IMR-90 (cell line): ENCODE measurements around the gene RPTOR. TPM values are rescaled to one million over a fixed set of nuclear protein-coding genes. Genes with fewer than 3 reads are reported as not detected.

Experiments
- ATAC-seq: fragments of 200-7000 bp; cut with Tn5 transposase; 2 replicates; pipeline ENCODE4 v1.9.1; 2020; ENCODE audit warnings: low read depth, mild to moderate bottlenecking, moderate library complexity
- BruUV-seq: library from RNA; stranded (reverse); fragments of 400-500 nt; replicated peaks from 2 replicates; lab custom pipeline; 2021; lab: Mats Ljungman, UMichigan
- CTCF ChIA-PET: fragments of 300-600 bp; formaldehyde crosslinking; extraction: SDS; loops from one replicate; lab custom pipeline; 2021; ENCODE audit warnings: antibody characterized with exemption; lab: Yijun Ruan, JAX
- POLR2A ChIA-PET: fragments of 300-600 bp; sonication (Branson Sonifier 250); formaldehyde crosslinking; loops from one replicate; lab custom pipeline; 2022; ENCODE audit warnings: antibody characterized with exemption; ENCODE audit not compliant: unreplicated experiment; lab: Charles Lee
- DNase-seq: peaks from one replicate; pipeline ENCODE4 v3.0.0; 2013
- H2AFZ ChIP-seq: replicated peaks from 2 replicates; pipeline ENCODE3; 2013; ENCODE audit warnings: low read length, mild to moderate bottlenecking; ENCODE audit not compliant: poor library complexity
- H2AK5ac ChIP-seq: 2 replicates; pipeline ENCODE4 v1.6.1; 2013; ENCODE audit warnings: low read depth, low read length, inconsistent platforms
- H2AK9ac ChIP-seq: replicated peaks from 2 replicates; pipeline ENCODE3; 2013; ENCODE audit warnings: mild to moderate bottlenecking, low read depth, low read length, moderate library complexity; ENCODE audit not compliant: poor library complexity
- H2BK120ac ChIP-seq: 2 replicates; pipeline ENCODE4 v1.6.1; 2013; ENCODE audit warnings: low read depth, low read length, inconsistent platforms
- H2BK15ac ChIP-seq: 3 replicates; pipeline ENCODE4 v1.6.1; 2013; ENCODE audit warnings: low read depth, low read length, inconsistent platforms
- H2BK20ac ChIP-seq: 2 replicates; pipeline ENCODE4 v1.6.1; 2013; ENCODE audit warnings: low read depth, mild to moderate bottlenecking, inconsistent platforms, low read length, moderate library complexity
- H2BK5ac ChIP-seq: 2 replicates; pipeline ENCODE4 v1.6.1; 2013; ENCODE audit warnings: mild to moderate bottlenecking, low read depth, low read length, inconsistent platforms; ENCODE audit not compliant: poor library complexity, severe bottlenecking
- H3K14ac ChIP-seq: replicated peaks from 2 replicates; pipeline ENCODE4 v1.6.1; 2013; ENCODE audit warnings: low read depth, low read length, inconsistent platforms
- H3K18ac ChIP-seq: 2 replicates; pipeline ENCODE4 v1.6.1; 2013; ENCODE audit warnings: low read depth, low read length, control low read depth
- H3K23ac ChIP-seq: 2 replicates; pipeline ENCODE4 v1.6.1; 2013; ENCODE audit warnings: low read depth, low read length, inconsistent platforms
- H3K27ac ChIP-seq: 2 replicates; pipeline ENCODE4 v1.5.1; 2013; ENCODE audit warnings: mild to moderate bottlenecking, control low read depth, low read length; ENCODE audit not compliant: insufficient read depth
- H3K27me3 ChIP-seq: 2 replicates; pipeline ENCODE4 v1.6.1; 2013; ENCODE audit warnings: low read length; ENCODE audit not compliant: control insufficient read depth, insufficient read depth
- H3K36me3 ChIP-seq: 2 replicates; pipeline ENCODE4 v1.6.1; 2013; ENCODE audit warnings: low read length, mixed read lengths; ENCODE audit not compliant: control insufficient read depth, insufficient read depth
- H3K4ac ChIP-seq: 2 replicates; pipeline ENCODE4 v1.6.1; 2013; ENCODE audit warnings: low read depth, low read length, inconsistent platforms
- H3K4me1 ChIP-seq: 2 replicates; pipeline ENCODE4 v1.6.1; 2013; ENCODE audit warnings: low read length, mixed read lengths; ENCODE audit not compliant: control insufficient read depth, insufficient read depth
- H3K4me2 ChIP-seq: 2 replicates; pipeline ENCODE4 v1.6.1; 2013; ENCODE audit warnings: low read depth, mild to moderate bottlenecking, control low read depth, low read length, moderate library complexity
- H3K4me3 ChIP-seq: 2 replicates; pipeline ENCODE4 v1.5.1; 2013; ENCODE audit warnings: low read depth, mild to moderate bottlenecking, control low read depth, low read length, moderate library complexity; ENCODE audit not compliant: insufficient read depth
- H3K56ac ChIP-seq: 2 replicates; pipeline ENCODE4 v1.6.1; 2013; ENCODE audit warnings: low read length, inconsistent platforms; ENCODE audit not compliant: insufficient read depth; ENCODE audit errors: extremely low read depth
- H3K79me1 ChIP-seq, 2 experiments: 2 replicates each; pipeline ENCODE4 v1.6.1; 2013; ENCODE audit warnings: low read length in 2 of 2, inconsistent platforms in 1 of 2, low read depth in 1 of 2
- H3K9ac ChIP-seq: 2 replicates; pipeline ENCODE4 v1.6.1; 2013; ENCODE audit warnings: low read depth, low read length, control low read depth
- H3K9me1 ChIP-seq: 2 replicates; pipeline ENCODE4 v1.6.1; 2013; ENCODE audit warnings: low read length, inconsistent platforms; ENCODE audit not compliant: insufficient read depth
- H3K9me3 ChIP-seq: 2 replicates; pipeline ENCODE4 v1.6.1; 2013; ENCODE audit warnings: low read length; ENCODE audit not compliant: control insufficient read depth, insufficient read depth
- H4K20me1 ChIP-seq: 2 replicates; pipeline ENCODE4 v1.6.1; 2013; ENCODE audit warnings: low read length, inconsistent platforms; ENCODE audit not compliant: insufficient read depth
- H4K5ac ChIP-seq: 2 replicates; pipeline ENCODE4 v1.6.1; 2013; ENCODE audit warnings: mild to moderate bottlenecking, low read depth, low read length, control low read depth
- H4K8ac ChIP-seq, 2 experiments: 2 replicates each; pipeline ENCODE4 v1.6.1; 2013; ENCODE audit warnings: low read depth in 2 of 2, low read length in 2 of 2, control low read depth in 1 of 2, inconsistent platforms in 1 of 2
- H4K91ac ChIP-seq: 2 replicates; pipeline ENCODE4 v1.6.1; 2013; ENCODE audit warnings: low read depth, low read length, inconsistent platforms; ENCODE audit not compliant: insufficient read depth
- CHD1 ChIP-seq: IDR thresholded peaks from 2 replicates; pipeline ENCODE4 v1.6.1; 2012; ENCODE audit warnings: low read depth, low read length, improper control_type of control experiment
- MAFK ChIP-seq: IDR thresholded peaks from 2 replicates; pipeline ENCODE4 v1.6.1; 2012; ENCODE audit warnings: low read depth, low read length, improper control_type of control experiment
- NFE2L2 ChIP-seq: fragments of 150-350 bp; IDR thresholded peaks from 2 replicates; pipeline ENCODE4 v1.6.1; 2016; ENCODE audit warnings: low read depth, mild to moderate bottlenecking, low read length
- POLR2A ChIP-seq: IDR thresholded peaks from 2 replicates; pipeline ENCODE4 v1.6.1; 2012; ENCODE audit warnings: mild to moderate bottlenecking, low read depth, low read length
- WGBS, 2 experiments: methylation state at CpG; one replicate each; pipeline versions ENCODE4 v1.1.5 to v1.1.7; 2013; ENCODE audit warnings: missing lambda C conversion rate in 2 of 2; ENCODE audit not compliant: insufficient read length in 1 of 2; ENCODE audit errors: extremely low coverage in 2 of 2; 5-methylcytosine and 5-hydroxymethylcytosine counted together
- dilution Hi-C: fragments of 300-500 bp; cut with HindIII; formaldehyde crosslinking; loops from one replicate; pipeline ENCODE4 v1.14.3; 2018; ENCODE audit warnings: low sequenced_read_pairs; ENCODE audit not compliant: unreplicated experiment
- in situ Hi-C: fragments of 300-500 bp; cut with MboI; formaldehyde crosslinking; loops from 3 replicates; pipeline ENCODE4 v1.14.3; 2019; ENCODE audit warnings: low sequenced_read_pairs, inconsistent platforms, mixed read lengths
- intact Hi-C: fragments of 100-400 bp; cut with micrococcal nuclease; formaldehyde crosslinking; loops from 2 replicates; pipeline ENCODE4 v1.10.0; 2022
- polyA plus RNA-seq, 3 experiments: library from polyadenylated mRNA; depleted of rRNA; stranded (reverse); fragments of >200 nt; gene quantifications; 2 replicates each; pipeline ENCODE4 v1.2.3, GENCODE V29; 2012; ENCODE audit warnings: low replicate concordance in 1 of 3
- total RNA-seq: library from RNA; depleted of rRNA; stranded (reverse); fragments of >200 nt; gene quantifications from 2 replicates; pipeline ENCODE4 v1.2.3, GENCODE V29; 2012

RPTOR gene
- total and polyA plus RNA-seq, 2 of the 4 experiments (the other 2 are of a cell fraction) = 10.8 to 14.7 TPM

GRCh38 chr17:81008140-81008539 is 463.5 kb downstream of the RPTOR start:
- Histone ChIP-seq H2BK15ac (no peak overlapping the region), H3K4ac (no peak overlapping the region), H3K4me3 (no peak overlapping the region), H2AK9ac (no peak overlapping the region), H4K20me1 (no peaks in the 10 kb centered on the region), H3K23ac (no peak overlapping the region), H3K14ac (no peak overlapping the region), H3K9ac (no peak overlapping the region), H2AFZ (no peak overlapping the region), H3K4me1 (peaks cover 6% of the 10 kb centered on the region), H3K36me3 (no peaks in the 10 kb centered on the region), H3K79me1 (no peaks in the 10 kb centered on the region), H2BK120ac (no peak overlapping the region), H3K56ac (no peak overlapping the region), H3K27ac (no peak overlapping the region), H2BK5ac (no peak overlapping the region), H3K9me3 (peaks cover 11% of the 10 kb centered on the region; the same call in 1 of the 2 replicates), H2AK5ac (no peak overlapping the region), H3K18ac (no peak overlapping the region), H3K4me2 (no peak overlapping the region), H3K27me3 (peaks cover 28% of the 10 kb centered on the region), H4K5ac (no peak overlapping the region), H3K9me1 (no peaks in the 10 kb centered on the region), H4K91ac (no peak overlapping the region), H2BK20ac (no peak overlapping the region), H4K8ac (no peak overlapping the region)
- in situ Hi-C loops (no loop called here), dilution Hi-C loops (no loop called here), intact Hi-C loops (no loop called here)
- TF ChIP-seq CHD1 (no peak), MAFK (no peak), NFE2L2 (no peak), POLR2A (no peak)
- no peak for DNase-seq
- 100% methylated on average over 3 of the region's 11 CpGs; no CpG with 5 or more reads in 1 of the 2 experiments for WGBS, 2 experiments
- BruUV-seq = no TSS peak
- ChIA-PET POLR2A (no interaction called here), CTCF (no interaction called here)
- no peak for ATAC-seq
